NCI-H2107 (cell line): ENCODE data around the gene ECI1.

Source experiments
- DNase-seq: peaks from one replicate; lab custom pipeline; 2025; lab: John Stamatoyannopoulos, UW

Gene ECI1

DNA sequence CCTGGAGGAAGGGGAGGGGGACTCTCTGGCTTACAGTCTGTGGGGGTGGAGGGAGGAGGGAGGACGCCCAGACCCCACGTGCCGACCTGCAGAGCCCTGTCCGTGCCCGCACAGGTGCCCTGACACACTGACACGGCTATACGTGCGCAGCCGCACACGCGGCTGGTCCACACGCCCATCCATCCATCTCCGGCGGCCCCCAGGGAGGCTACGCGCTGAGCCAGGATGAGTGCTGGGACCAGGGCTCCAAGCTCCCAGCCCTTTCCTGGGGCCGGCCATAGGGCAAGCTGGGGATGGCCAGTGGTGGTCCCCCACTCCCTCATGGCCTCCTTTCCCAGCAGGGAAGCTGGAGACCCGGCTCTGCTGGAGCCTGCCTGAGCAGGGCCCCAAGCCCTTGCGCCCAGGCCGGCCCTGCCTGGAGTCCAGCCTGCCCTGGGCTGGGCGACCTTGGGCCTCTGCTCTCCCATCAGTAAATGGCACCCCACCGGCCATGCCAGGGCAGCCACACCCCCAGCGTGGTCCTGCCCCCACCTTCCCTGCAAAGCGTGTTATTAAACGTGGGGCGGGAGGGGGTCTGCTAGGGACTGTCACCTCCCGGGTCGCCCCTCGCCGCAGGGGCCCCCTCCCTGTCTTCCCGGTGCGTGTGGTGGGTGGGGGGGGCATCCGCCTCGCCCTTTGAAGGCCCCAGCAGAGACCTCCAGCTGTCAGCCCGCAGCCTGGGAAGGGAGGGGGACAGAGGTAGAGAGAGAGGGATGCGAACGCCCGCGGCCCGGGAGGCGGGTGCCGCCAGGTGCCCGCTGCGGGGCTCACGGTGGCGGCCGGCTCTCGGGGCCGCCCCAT is 55.8 kb downstream of the ECI1 start:
- no peak for DNase-seq

DNA sequence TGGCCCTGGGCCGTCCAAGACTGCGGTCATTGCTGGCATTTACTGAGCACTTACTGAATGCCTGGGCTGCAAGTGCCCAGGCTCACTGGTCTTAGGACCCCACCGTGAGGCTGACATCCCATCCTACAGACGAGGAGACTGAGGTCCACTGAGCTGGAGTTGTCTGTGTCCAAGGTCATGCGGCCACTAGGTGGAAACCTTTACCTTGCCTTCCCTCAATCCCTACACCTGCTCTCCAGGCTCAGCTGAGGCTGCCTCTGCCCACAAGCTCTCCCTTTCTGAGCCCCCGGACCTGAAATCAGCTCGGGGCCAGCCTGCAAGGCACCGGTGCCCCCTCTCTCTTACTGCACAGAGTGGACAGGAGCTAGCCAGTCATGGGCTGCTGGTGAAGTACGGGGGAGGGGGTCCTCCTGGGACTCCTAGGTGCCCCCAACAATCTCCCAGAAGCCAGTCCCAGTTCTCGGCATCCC is 56.5 kb downstream of the ECI1 start:
- peak; percentile 40 for DNase-seq

GRCh38 chr16:2194166-2194834 is 57.1 kb downstream of the ECI1 start:
- DNase-seq, result no peak

- no peak for DNase-seq
These were observed 60.0 kb downstream of the ECI1 start for GRCh38 chr16:2191446-2191706.

- DNase-seq, result no peak
These were observed 60.5 kb downstream of the ECI1 start for GRCh38 chr16:2190659-2191445.

DNA sequence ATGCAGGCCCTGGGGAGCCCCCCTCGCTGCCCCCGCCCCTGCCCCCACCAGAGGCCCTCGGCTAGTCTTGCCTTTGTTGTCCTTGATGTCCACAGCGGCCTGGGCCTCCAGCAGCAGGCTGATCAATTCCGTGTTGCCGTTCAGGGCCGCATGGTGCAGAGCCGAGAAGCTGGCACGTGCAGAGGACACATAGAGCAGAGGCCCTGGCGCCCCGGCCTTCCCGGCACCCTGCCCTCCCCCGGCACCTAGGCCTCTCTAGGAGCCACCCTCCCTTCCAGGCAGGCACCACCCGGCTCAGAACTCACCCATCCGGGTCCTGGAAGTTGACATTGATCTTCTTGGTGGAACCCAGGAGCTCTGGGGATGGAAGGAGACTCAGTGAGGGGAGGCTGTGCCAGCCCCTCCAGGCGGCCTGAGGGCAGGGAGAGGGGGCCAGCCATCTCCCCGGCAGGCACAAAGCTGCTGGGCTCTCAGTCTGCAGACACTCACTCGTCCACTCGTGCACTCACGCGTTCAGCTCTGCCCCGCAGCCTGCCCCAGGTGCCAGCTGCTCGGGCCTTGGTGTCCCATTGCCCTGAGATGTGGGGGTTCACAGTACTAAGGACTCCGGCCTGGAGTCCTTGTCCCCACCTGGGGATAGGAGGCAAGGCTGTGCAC is 61.3 kb downstream of the ECI1 start:
- no peak for DNase-seq
